MM.1S (cell line): ENCODE measurements around the gene ADAMTS18.

ENCODE experiments used
- DNase-seq: peaks from one replicate; pipeline ENCODE4 v3.0.0-alpha.2; 2015
- H2AFZ ChIP-seq: fragments of 300-600 bp; sonication (generic); 2 replicates; pipeline ENCODE4 v1.6.0; 2016; ENCODE audit warnings: antibody characterized with exemption, low read length
- H3F3A ChIP-seq: fragments of 300-600 bp; sonication (generic); 2 replicates; pipeline ENCODE4 v1.6.1; 2016; ENCODE audit warnings: mild to moderate bottlenecking, antibody characterized with exemption, low read length, moderate library complexity, mixed read lengths; ENCODE audit not compliant: insufficient read depth
- H3K27ac ChIP-seq: fragments of 300-600 bp; sonication (generic); 2 replicates; pipeline ENCODE4 v1.5.1; 2016; ENCODE audit warnings: mild to moderate bottlenecking, low read length
- H3K27me3 ChIP-seq: fragments of 300-600 bp; sonication (generic); replicated peaks from 2 replicates; pipeline ENCODE4 v1.6.0; 2016; ENCODE audit warnings: low read length; ENCODE audit not compliant: insufficient read depth
- H3K36me3 ChIP-seq: fragments of 300-600 bp; sonication (generic); replicated peaks from 2 replicates; pipeline ENCODE4 v1.6.1; 2016; ENCODE audit warnings: mild to moderate bottlenecking, low read length, mixed read lengths; ENCODE audit not compliant: insufficient read depth
- H3K4me1 ChIP-seq: fragments of 300-600 bp; sonication (generic); 2 replicates; pipeline ENCODE4 v1.6.1; 2016; ENCODE audit warnings: low read length, mixed read lengths
- H3K4me2 ChIP-seq: fragments of 300-600 bp; sonication (generic); 2 replicates; pipeline ENCODE4 v1.6.0; 2016; ENCODE audit warnings: low read depth, low read length
- H3K4me3 ChIP-seq: fragments of 300-600 bp; sonication (generic); 2 replicates; pipeline ENCODE4 v1.5.1; 2016; ENCODE audit warnings: low read length, mixed read lengths
- H3K79me2 ChIP-seq: fragments of 300-600 bp; sonication (generic); 2 replicates; pipeline ENCODE4 v1.6.1; 2016; ENCODE audit warnings: mixed run types, low read length, mixed read lengths
- H3K9ac ChIP-seq: fragments of 300-600 bp; sonication (generic); 2 replicates; pipeline ENCODE4 v1.6.1; 2016; ENCODE audit warnings: low read length, mixed read lengths
- H3K9me2 ChIP-seq: fragments of 300-600 bp; sonication (generic); replicated peaks from 2 replicates; pipeline ENCODE4 v1.6.1; 2016; ENCODE audit warnings: mild to moderate bottlenecking, low read length, mixed read lengths; ENCODE audit not compliant: insufficient read depth
- H3K9me3 ChIP-seq: fragments of 300-600 bp; sonication (generic); replicated peaks from 2 replicates; pipeline ENCODE4 v1.6.1; 2016; ENCODE audit warnings: mild to moderate bottlenecking, low read length, mixed read lengths; ENCODE audit not compliant: insufficient read depth
- H4K20me1 ChIP-seq: fragments of 300-600 bp; sonication (generic); 2 replicates; pipeline ENCODE4 v1.6.1; 2016; ENCODE audit warnings: mild to moderate bottlenecking, low read length, moderate library complexity, mixed read lengths; ENCODE audit not compliant: insufficient read depth
- EZH2 ChIP-seq: fragments of 300-600 bp; sonication (generic); optimal IDR thresholded peaks from 2 replicates; pipeline ENCODE3; 2017; ENCODE audit warnings: low read depth, mild to moderate bottlenecking, antibody characterized with exemption, low read length, mixed read lengths
- EZH2phosphoT487 ChIP-seq: fragments of 300-600 bp; sonication (generic); IDR thresholded peaks from 2 replicates; pipeline ENCODE4 v1.6.1; 2018; ENCODE audit warnings: antibody characterized with exemption, low read length
- TF ChIP-seq, protein P1 (sequence below): fragments of 300-600 bp; sonication (generic); IDR thresholded peaks from 2 replicates; pipeline ENCODE4 v1.5.1; 2016; ENCODE audit warnings: antibody characterized with exemption, low read length, mixed read lengths

The ADAMTS18 gene

DNA sequence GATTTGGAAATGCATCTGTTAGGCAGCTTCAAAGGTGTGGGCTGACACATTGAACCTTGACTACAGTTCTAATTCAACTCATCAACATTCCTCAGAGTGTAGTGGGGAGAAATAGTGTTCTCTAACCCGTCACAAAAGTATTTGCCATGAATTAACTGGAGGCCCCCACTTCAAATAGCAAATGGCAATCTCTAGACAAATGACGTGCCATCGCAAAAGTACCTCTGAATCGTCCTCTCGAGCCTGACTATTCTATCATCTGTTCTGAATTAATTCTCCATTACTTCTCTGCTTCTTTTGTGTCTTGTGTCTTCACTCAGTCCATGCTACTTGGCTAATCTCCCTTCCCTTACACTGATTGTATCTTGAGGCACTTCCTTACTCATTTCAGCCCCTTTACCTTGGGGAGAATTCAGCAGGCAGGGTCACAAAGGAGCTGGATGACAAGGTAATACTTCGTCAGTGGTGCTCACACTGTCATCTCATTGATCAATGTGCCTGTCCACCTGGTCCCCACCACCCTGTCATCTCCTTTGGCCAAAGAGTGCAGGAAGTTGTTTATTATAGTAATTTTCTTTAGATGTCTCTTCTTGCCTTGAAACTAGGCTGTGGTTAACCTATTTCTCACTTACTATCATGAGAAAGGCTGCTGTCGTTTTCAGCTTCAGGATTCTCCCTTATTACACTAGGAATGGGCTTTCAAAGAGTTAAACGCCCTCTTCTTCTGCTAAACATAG lies 127.2 kb downstream of the ADAMTS18 start:
- Histone ChIP-seq H3K4me1 (peaks cover 16% of the 10 kb centered on the region), H3K36me3 (no peaks in the 10 kb centered on the region), H3K27ac (peak overlapping the region; percentile 27; the same call in 1 of the 2 replicates)

DNA sequence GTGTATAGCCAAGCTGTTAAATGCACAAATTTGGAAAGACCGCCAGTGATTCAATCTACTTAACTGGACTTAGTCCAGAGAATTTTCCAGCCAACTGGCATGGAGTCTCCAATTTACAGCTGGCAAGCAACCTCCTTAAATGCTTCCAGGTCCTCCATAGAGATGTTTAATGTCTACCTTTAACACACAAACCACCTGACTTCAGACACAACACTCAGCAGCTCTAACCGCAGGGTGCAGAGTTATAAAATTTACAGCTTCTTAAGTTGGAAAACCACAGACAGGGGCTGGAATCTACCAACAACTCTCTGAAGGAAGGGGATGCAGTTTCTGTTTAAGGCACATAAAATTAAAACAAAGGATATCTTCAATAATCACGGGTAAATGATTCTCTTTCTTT lies 128.8 kb downstream of the ADAMTS18 start:
- Histone ChIP-seq H3K9ac (no peak overlapping the region), H3K4me3 (no peak overlapping the region), H3K27me3 (no peaks in the 10 kb centered on the region), H3K27ac (no peak overlapping the region), H4K20me1 (no peaks in the 10 kb centered on the region), H3K9me3 (no peaks in the 10 kb centered on the region), H3K4me1 (peaks cover 16% of the 10 kb centered on the region), H3K9me2 (no peaks in the 10 kb centered on the region), H3K36me3 (no peaks in the 10 kb centered on the region), H2AFZ (no peak overlapping the region), H3K4me2 (no peak overlapping the region), H3F3A (peaks cover 7% of the 10 kb centered on the region; the same call in 1 of the 2 replicates), H3K79me2 (no peaks in the 10 kb centered on the region)
- no peak for TF ChIP-seq EZH2
- TF ChIP-seq, protein P1, sequence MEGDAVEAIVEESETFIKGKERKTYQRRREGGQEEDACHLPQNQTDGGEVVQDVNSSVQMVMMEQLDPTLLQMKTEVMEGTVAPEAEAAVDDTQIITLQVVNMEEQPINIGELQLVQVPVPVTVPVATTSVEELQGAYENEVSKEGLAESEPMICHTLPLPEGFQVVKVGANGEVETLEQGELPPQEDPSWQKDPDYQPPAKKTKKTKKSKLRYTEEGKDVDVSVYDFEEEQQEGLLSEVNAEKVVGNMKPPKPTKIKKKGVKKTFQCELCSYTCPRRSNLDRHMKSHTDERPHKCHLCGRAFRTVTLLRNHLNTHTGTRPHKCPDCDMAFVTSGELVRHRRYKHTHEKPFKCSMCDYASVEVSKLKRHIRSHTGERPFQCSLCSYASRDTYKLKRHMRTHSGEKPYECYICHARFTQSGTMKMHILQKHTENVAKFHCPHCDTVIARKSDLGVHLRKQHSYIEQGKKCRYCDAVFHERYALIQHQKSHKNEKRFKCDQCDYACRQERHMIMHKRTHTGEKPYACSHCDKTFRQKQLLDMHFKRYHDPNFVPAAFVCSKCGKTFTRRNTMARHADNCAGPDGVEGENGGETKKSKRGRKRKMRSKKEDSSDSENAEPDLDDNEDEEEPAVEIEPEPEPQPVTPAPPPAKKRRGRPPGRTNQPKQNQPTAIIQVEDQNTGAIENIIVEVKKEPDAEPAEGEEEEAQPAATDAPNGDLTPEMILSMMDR, result no peak
- TF ChIP-seq EZH2phosphoT487, result no peak
- no peak for DNase-seq

More for the DNA sequence above, 127.2 kb downstream of the ADAMTS18 start:
- Histone ChIP-seq H3F3A (peaks cover 7% of the 10 kb centered on the region; the same call in 1 of the 2 replicates), H3K9me3 (no peaks in the 10 kb centered on the region), H3K9me2 (no peaks in the 10 kb centered on the region), H3K9ac (no peak overlapping the region), H2AFZ (no peak overlapping the region), H3K4me2 (peak overlapping the region; percentile 43; the same call in 1 of the 2 replicates), H3K79me2 (no peaks in the 10 kb centered on the region), H4K20me1 (no peaks in the 10 kb centered on the region), H3K27me3 (no peaks in the 10 kb centered on the region), H3K4me3 (no peak overlapping the region)
- peak; percentile 43 for DNase-seq
- no peak for TF ChIP-seq EZH2
- TF ChIP-seq, protein P1, result no peak
- TF ChIP-seq EZH2phosphoT487, result no peak

DNA sequence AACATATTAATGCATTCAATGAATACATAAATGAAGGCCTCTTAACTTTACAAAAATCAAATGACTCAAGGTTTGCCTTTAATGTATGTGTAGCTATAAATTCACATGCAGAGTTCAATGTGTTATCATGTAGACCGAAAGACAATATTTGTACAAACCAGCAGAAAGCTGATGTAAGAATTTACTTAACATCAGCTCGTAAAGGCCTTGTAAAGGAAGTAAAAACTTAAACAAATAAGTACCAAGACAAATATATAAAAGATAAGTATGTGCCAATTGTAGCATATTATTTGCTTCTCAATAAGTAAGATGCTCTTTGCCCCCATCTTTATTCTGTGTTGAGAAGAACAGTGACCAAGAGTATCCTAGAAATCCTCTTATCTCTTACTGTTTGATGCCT lies 130.0 kb downstream of the ADAMTS18 start:
- Histone ChIP-seq H2AFZ (no peak overlapping the region), H3K9me3 (no peaks in the 10 kb centered on the region), H3K36me3 (no peaks in the 10 kb centered on the region), H3K4me1 (peaks cover 22% of the 10 kb centered on the region), H3K4me3 (no peak overlapping the region), H3K79me2 (no peaks in the 10 kb centered on the region), H3K27ac (no peak overlapping the region), H4K20me1 (no peaks in the 10 kb centered on the region), H3K9ac (no peak overlapping the region), H3K27me3 (no peaks in the 10 kb centered on the region), H3K4me2 (no peak overlapping the region), H3K9me2 (no peaks in the 10 kb centered on the region), H3F3A (peaks cover 7% of the 10 kb centered on the region; the same call in 1 of the 2 replicates)
- no peak for TF ChIP-seq EZH2
- no peak for DNase-seq

DNA sequence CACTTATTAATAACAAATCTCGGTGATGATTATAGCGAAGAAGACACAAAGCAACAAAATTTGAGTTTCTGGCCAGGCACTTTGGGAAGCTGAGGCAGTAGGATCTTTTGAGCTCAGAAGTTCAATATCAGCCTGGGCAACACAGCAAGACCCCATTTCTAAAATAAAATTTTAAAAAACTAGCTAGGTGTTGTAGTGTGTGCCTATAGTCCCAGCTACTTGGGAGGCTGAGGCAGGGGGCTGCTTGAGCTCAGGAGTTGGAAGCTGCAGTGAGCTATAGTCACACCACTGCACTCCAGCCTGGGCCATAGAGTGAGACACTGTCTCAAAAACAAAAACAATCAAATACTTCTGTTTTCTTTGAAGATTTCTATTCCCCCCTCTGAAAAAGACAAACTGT lies 130.7 kb downstream of the ADAMTS18 start:
- H4K20me1 ChIP-seq, result no peaks in the 10 kb centered on the region
- TF ChIP-seq EZH2phosphoT487, result no peak
- TF ChIP-seq EZH2, result no peak
- TF ChIP-seq, protein P1, result no peak
- no peak overlapping the region for H3K27ac ChIP-seq
- no peak for DNase-seq
- H3K4me3 ChIP-seq, result no peak overlapping the region
- H3K9me3 ChIP-seq, result no peaks in the 10 kb centered on the region
- no peaks in the 10 kb centered on the region for H3K27me3 ChIP-seq
- H3K4me1 ChIP-seq, result peaks cover 22% of the 10 kb centered on the region
- no peak overlapping the region for H3K9ac ChIP-seq
- H3F3A ChIP-seq, result peaks cover 7% of the 10 kb centered on the region; the same call in 1 of the 2 replicates
- no peak overlapping the region for H3K4me2 ChIP-seq
- H3K36me3 ChIP-seq, result no peaks in the 10 kb centered on the region
- no peaks in the 10 kb centered on the region for H3K9me2 ChIP-seq
- H3K79me2 ChIP-seq, result no peaks in the 10 kb centered on the region
- H2AFZ ChIP-seq, result no peak overlapping the region
